ENCODE measurements around the gene GNG7.

DNA sequence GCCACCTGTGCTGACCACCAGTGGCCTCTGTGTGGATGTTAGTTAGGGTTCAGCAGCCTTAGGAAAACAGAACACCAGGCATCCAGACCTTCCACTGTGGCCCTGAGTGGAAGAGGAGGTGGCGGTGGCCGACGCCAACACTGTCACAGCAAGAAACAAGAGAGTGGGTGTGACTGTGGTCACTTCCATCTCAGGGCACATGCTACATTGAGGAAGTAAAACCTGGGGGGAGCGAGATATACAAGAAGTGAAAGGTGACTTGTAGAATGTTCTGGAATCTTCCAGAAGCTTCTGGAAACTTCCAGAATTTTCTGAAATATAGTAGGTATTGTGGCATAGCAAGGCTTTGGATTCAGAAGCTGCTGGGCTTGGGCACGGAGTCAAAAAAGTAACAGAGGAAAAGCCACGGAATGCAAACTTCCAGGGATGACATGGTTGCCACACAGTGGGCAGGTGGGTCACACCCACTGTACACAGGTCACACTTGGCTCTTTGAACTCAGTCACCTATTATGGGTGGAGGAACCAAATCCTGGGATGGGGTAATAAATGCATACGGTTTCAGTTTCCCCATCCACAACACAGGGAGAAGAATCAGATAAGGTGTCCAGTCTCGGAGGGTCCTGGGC, 24.3 kb downstream of the GNG7 start:
- TF ChIP-seq, protein P1, sequence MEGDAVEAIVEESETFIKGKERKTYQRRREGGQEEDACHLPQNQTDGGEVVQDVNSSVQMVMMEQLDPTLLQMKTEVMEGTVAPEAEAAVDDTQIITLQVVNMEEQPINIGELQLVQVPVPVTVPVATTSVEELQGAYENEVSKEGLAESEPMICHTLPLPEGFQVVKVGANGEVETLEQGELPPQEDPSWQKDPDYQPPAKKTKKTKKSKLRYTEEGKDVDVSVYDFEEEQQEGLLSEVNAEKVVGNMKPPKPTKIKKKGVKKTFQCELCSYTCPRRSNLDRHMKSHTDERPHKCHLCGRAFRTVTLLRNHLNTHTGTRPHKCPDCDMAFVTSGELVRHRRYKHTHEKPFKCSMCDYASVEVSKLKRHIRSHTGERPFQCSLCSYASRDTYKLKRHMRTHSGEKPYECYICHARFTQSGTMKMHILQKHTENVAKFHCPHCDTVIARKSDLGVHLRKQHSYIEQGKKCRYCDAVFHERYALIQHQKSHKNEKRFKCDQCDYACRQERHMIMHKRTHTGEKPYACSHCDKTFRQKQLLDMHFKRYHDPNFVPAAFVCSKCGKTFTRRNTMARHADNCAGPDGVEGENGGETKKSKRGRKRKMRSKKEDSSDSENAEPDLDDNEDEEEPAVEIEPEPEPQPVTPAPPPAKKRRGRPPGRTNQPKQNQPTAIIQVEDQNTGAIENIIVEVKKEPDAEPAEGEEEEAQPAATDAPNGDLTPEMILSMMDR (IDR thresholded peaks at IDR 0.05; ENCODE audit: insufficient read depth, low read depth, low read length), result no peak
- no peak for TF ChIP-seq EZH2 (IDR thresholded peaks at IDR 0.05; ENCODE audit: insufficient read depth, low read length)

Measured in astrocyte (in vitro differentiated cells and primary cell).